Mesenchymal stem cell (in vitro differentiated cells and primary cell): ENCODE measurements around the gene TGFBI.

ENCODE experiments used
- DNase-seq: peaks from one replicate; pipeline ENCODE4 v3.0.0-alpha.2; 2013
- H2AFZ ChIP-seq: one replicate; pipeline ENCODE4 v1.6.1; 2013; ENCODE audit warnings: low read depth, mild to moderate bottlenecking, control low read depth, inconsistent platforms, low read length, moderate library complexity
- H2AK5ac ChIP-seq: 2 replicates; pipeline ENCODE4 v1.6.1; 2013; ENCODE audit warnings: low read length, moderate library complexity, mild to moderate bottlenecking, inconsistent platforms; ENCODE audit not compliant: severe bottlenecking
- H2BK120ac ChIP-seq: one replicate; pipeline ENCODE4 v1.6.1; 2013; ENCODE audit warnings: low read depth, mild to moderate bottlenecking, inconsistent platforms, low read length, moderate library complexity
- H2BK12ac ChIP-seq, 2 experiments: one replicate each; pipeline ENCODE4 v1.6.1; 2013; ENCODE audit warnings: inconsistent platforms in 2 of 2, low read length in 2 of 2, mild to moderate bottlenecking in 2 of 2, moderate library complexity in 2 of 2, control low read depth in 1 of 2
- H2BK15ac ChIP-seq: one replicate; pipeline ENCODE4 v1.6.1; 2013; ENCODE audit warnings: mild to moderate bottlenecking, low read depth, inconsistent platforms; ENCODE audit not compliant: poor library complexity, severe bottlenecking
- H2BK5ac ChIP-seq: 2 replicates; pipeline ENCODE4 v1.6.1; 2013; ENCODE audit warnings: low read depth, mild to moderate bottlenecking, low read length, control low read depth, inconsistent platforms; ENCODE audit not compliant: poor library complexity, severe bottlenecking
- H3K14ac ChIP-seq, 2 experiments: one replicate each; pipeline ENCODE4 v1.6.1; 2013; ENCODE audit warnings: inconsistent platforms in 2 of 2, low read length in 2 of 2, control low read depth in 1 of 2, mild to moderate bottlenecking in 1 of 2, moderate library complexity in 1 of 2
- H3K18ac ChIP-seq, 2 experiments: one replicate each; pipeline ENCODE4 v1.6.1; 2013; ENCODE audit warnings: inconsistent platforms in 2 of 2, low read length in 2 of 2, control low read depth in 1 of 2, low read depth in 1 of 2, mild to moderate bottlenecking in 1 of 2
- H3K23ac ChIP-seq, 2 experiments: one replicate each; pipeline ENCODE4 v1.6.1; 2013; ENCODE audit warnings: inconsistent platforms in 2 of 2, low read length in 2 of 2, mild to moderate bottlenecking in 2 of 2, moderate library complexity in 2 of 2, control low read depth in 1 of 2
- H3K27ac ChIP-seq: 2 replicates; pipeline ENCODE4 v1.5.1; 2013; ENCODE audit warnings: mild to moderate bottlenecking, moderate library complexity, low read length, control low read depth, inconsistent platforms; ENCODE audit not compliant: poor library complexity, severe bottlenecking
- H3K27me3 ChIP-seq, 2 experiments: 2 replicates each; pipeline versions ENCODE4 v1.6.1 to v1.7.0; 2013; ENCODE audit warnings: low read length in 2 of 2, mild to moderate bottlenecking in 2 of 2, moderate library complexity in 2 of 2, control low read depth in 1 of 2, inconsistent platforms in 1 of 2; ENCODE audit not compliant: control insufficient read depth in 1 of 2, insufficient read depth in 1 of 2
- H3K36me3 ChIP-seq, 2 experiments: 2 replicates each; pipeline versions ENCODE4 v1.6.1 to v1.7.0; 2013; ENCODE audit warnings: low read length in 2 of 2, control low read depth in 1 of 2, inconsistent platforms in 1 of 2, low read depth in 1 of 2, mild to moderate bottlenecking in 1 of 2; ENCODE audit not compliant: insufficient read depth in 2 of 2, control insufficient read depth in 1 of 2
- H3K4ac ChIP-seq, 2 experiments: one replicate each; pipeline ENCODE4 v1.6.1; 2013; ENCODE audit warnings: inconsistent platforms in 2 of 2, low read length in 2 of 2, mild to moderate bottlenecking in 2 of 2, moderate library complexity in 2 of 2, control low read depth in 1 of 2, low read depth in 1 of 2
- H3K4me1 ChIP-seq: 2 replicates; pipeline ENCODE4 v1.6.1; 2013; ENCODE audit warnings: low read depth, low read length, control low read depth; ENCODE audit not compliant: control insufficient read depth, insufficient read depth
- H3K4me2 ChIP-seq: 2 replicates; pipeline ENCODE4 v1.6.1; 2013; ENCODE audit warnings: low read length, mild to moderate bottlenecking, inconsistent platforms; ENCODE audit not compliant: poor library complexity, severe bottlenecking
- H3K4me3 ChIP-seq, 2 experiments: 2 replicates each; pipeline versions ENCODE4 v1.5.1 to v1.7.0; 2013; ENCODE audit warnings: low read length in 2 of 2, mild to moderate bottlenecking in 2 of 2, control low read depth in 1 of 2, low read depth in 1 of 2; ENCODE audit not compliant: insufficient read depth in 1 of 2
- H3K79me1 ChIP-seq: replicated peaks from 2 replicates; pipeline ENCODE4 v1.6.1; 2013; ENCODE audit warnings: mild to moderate bottlenecking, control low read depth, low read length, inconsistent platforms; ENCODE audit not compliant: poor library complexity, severe bottlenecking
- H3K9ac ChIP-seq: 2 replicates; pipeline ENCODE4 v1.7.0; 2013; ENCODE audit warnings: mild to moderate bottlenecking, low read length, moderate library complexity
- H3K9me3 ChIP-seq: 2 replicates; pipeline ENCODE4 v1.7.0; 2013; ENCODE audit warnings: mild to moderate bottlenecking, low read length; ENCODE audit not compliant: control insufficient read depth
- H4K8ac ChIP-seq: one replicate; pipeline ENCODE4 v1.6.1; 2013; ENCODE audit warnings: inconsistent platforms, mild to moderate bottlenecking, low read length, moderate library complexity
- H4K91ac ChIP-seq: one replicate; pipeline ENCODE4 v1.6.1; 2013; ENCODE audit warnings: mild to moderate bottlenecking, low read length, inconsistent platforms
- WGBS: methylation state at CpG from one replicate; pipeline ENCODE4 v1.1.7; 2013; ENCODE audit warnings: mixed read lengths; 5-methylcytosine and 5-hydroxymethylcytosine counted together

TGFBI gene

GRCh38 chr5:136025900-136026299 lies 2.9 kb upstream of the TGFBI start:
- Histone ChIP-seq H3K27me3 (no peaks in the 10 kb centered on the region), H2BK15ac (no peak overlapping the region), H2AK5ac (no peak overlapping the region), H3K9me3 (no peaks in the 10 kb centered on the region), H3K4ac (no peak overlapping the region), H2BK120ac (no peak overlapping the region), H4K91ac (no peak overlapping the region), H3K79me1 (peaks cover 14% of the 10 kb centered on the region), H3K9ac (peak overlapping the region; percentile 15), H3K27ac (no peak overlapping the region), H2BK12ac (no peak overlapping the region), H3K23ac (no peak overlapping the region), H3K4me1 (peaks cover 19% of the 10 kb centered on the region), H2AFZ (no peak overlapping the region), H4K8ac (no peak overlapping the region), H3K4me3 (no peak overlapping the region), H3K4me2 (no peak overlapping the region), H3K18ac (no peak overlapping the region), H3K36me3 (no peaks in the 10 kb centered on the region), H2BK5ac (no peak overlapping the region), H3K14ac (no peak overlapping the region)
- 95% methylated on average over 1 of the region's 2 CpGs for WGBS
- DNase-seq, result peak; percentile 77

- 78% methylated on average over 3 of the region's 3 CpGs for WGBS
- Histone ChIP-seq H2BK15ac (no peak overlapping the region), H3K27ac (no peak overlapping the region), H3K14ac (peak overlapping the region in 1 of 2 experiments; percentile 77), H2BK120ac (peak overlapping the region; percentile 35), H3K36me3 (no peaks in the 10 kb centered on the region), H3K23ac (no peak overlapping the region), H3K79me1 (peaks cover 18% of the 10 kb centered on the region), H2BK5ac (no peak overlapping the region), H3K4me3 (no peak overlapping the region), H3K9me3 (no peaks in the 10 kb centered on the region), H2AK5ac (no peak overlapping the region), H2BK12ac (peak overlapping the region in 1 of 2 experiments; percentile 90), H2AFZ (no peak overlapping the region), H3K18ac (peak overlapping the region in 1 of 2 experiments; percentile 63), H3K4me2 (no peak overlapping the region), H3K9ac (no peak overlapping the region), H4K8ac (no peak overlapping the region), H3K4me1 (peaks cover 22% of the 10 kb centered on the region), H3K27me3 (no peaks in the 10 kb centered on the region), H4K91ac (peak overlapping the region; percentile 64), H3K4ac (peak overlapping the region in 1 of 2 experiments; percentile 5)
- DNase-seq, result no peak
Observed at GRCh38 chr5:136026636-136027035, 2.2 kb upstream of the TGFBI start.

GRCh38 chr5:136027311-136027710 lies 1.5 kb upstream of the TGFBI start:
- H2BK12ac ChIP-seq, result peak overlapping the region; percentile 38 to 90
- WGBS, result 88% methylated on average over 4 of the region's 4 CpGs

GRCh38 chr5:136028090-136028489 lies 698 bp upstream of the TGFBI start:
- Histone ChIP-seq H3K4me3 (no peak overlapping the region), H3K4me1 (peaks cover 27% of the 10 kb centered on the region), H2AK5ac (no peak overlapping the region), H3K23ac (no peak overlapping the region), H2BK120ac (peak overlapping the region; percentile 11), H2AFZ (no peak overlapping the region), H4K91ac (peak overlapping the region; percentile 91), H2BK5ac (no peak overlapping the region), H3K18ac (peak overlapping the region; percentile 73 to 88), H3K4me2 (no peak overlapping the region), H3K79me1 (peaks cover 22% of the 10 kb centered on the region), H4K8ac (peak overlapping the region; percentile 79), H3K4ac (peak overlapping the region in 1 of 2 experiments; percentile 62), H3K36me3 (peaks cover 0 to 2% of the 10 kb centered on the region in 2 experiments), H3K27me3 (no peaks in the 10 kb centered on the region), H3K9ac (no peak overlapping the region), H2BK15ac (no peak overlapping the region), H3K14ac (no peak overlapping the region), H2BK12ac (peak overlapping the region; percentile 85 to 100), H3K9me3 (no peaks in the 10 kb centered on the region), H3K27ac (no peak overlapping the region)
- 40% methylated on average over 2 of the region's 3 CpGs for WGBS
- DNase-seq, result no peak

More at GRCh38 chr5:136027311-136027710, 1.5 kb upstream of the TGFBI start:
- H3K79me1 ChIP-seq, result peaks cover 21% of the 10 kb centered on the region
- no peak overlapping the region for H2BK5ac ChIP-seq
- no peak overlapping the region for H4K91ac ChIP-seq
- no peak overlapping the region for H2BK15ac ChIP-seq
- H3K14ac ChIP-seq, result no peak overlapping the region
- no peaks in the 10 kb centered on the region for H3K9me3 ChIP-seq
- H3K4me1 ChIP-seq, result peaks cover 26% of the 10 kb centered on the region
- H3K27me3 ChIP-seq, result no peaks in the 10 kb centered on the region
- H3K9ac ChIP-seq, result no peak overlapping the region
- H2AK5ac ChIP-seq, result no peak overlapping the region
- H3K23ac ChIP-seq, result peak overlapping the region in 1 of 2 experiments; percentile 63
- H3K18ac ChIP-seq, result peak overlapping the region in 1 of 2 experiments; percentile 41
- H3K36me3 ChIP-seq, result no peaks in the 10 kb centered on the region
- no peak overlapping the region for H3K4me3 ChIP-seq
- H4K8ac ChIP-seq, result no peak overlapping the region
- DNase-seq, result no peak
- H2AFZ ChIP-seq, result no peak overlapping the region
- peak overlapping the region; percentile 5 to 73 for H3K4ac ChIP-seq
- H2BK120ac ChIP-seq, result no peak overlapping the region
- H3K4me2 ChIP-seq, result no peak overlapping the region
- no peak overlapping the region for H3K27ac ChIP-seq
